ENCODE measurements around the gene FRMD3.

FRMD3 gene

DNA sequence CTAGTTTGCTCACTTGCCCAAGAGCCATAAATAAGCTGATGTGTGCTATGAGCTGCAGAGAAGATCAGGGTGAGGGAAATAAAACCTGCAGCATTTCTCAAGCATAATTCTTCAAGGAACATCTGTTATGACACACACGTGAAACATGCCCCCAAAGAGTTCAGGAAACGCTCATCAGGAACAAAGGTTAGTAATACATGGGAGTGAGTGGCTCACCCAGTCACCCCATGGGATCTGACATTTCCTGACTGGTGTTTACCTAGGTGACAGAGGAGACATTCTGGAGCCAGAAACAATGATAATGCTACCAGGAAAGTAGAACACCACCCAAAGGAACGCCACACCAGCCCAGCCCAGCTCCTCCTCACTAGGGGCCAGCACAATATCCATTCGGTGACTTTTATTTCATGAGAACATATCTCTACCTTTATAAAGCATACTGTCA, 66.0 kb downstream of the FRMD3 start:
- no peak for DNase-seq

DNA sequence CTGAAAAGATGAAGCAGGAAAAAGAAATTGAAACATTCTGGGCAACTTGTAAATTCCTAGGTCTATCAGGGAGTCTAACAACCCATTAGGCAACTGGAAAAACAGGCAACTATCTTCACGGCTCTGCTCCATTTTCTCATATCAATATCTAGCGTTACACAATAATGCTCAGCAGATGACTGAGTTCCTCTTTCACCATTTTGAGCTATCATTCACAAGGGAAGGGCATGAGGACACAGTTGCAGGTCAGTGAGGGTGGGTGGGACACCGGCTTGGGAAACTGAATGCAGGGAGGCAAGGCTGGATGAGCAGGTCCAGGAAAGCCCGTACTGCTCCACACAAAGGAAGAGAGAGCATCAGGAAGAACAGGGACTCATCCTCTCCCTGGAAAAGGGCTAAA, 67.0 kb downstream of the FRMD3 start:
- DNase-seq = no peak

DNA sequence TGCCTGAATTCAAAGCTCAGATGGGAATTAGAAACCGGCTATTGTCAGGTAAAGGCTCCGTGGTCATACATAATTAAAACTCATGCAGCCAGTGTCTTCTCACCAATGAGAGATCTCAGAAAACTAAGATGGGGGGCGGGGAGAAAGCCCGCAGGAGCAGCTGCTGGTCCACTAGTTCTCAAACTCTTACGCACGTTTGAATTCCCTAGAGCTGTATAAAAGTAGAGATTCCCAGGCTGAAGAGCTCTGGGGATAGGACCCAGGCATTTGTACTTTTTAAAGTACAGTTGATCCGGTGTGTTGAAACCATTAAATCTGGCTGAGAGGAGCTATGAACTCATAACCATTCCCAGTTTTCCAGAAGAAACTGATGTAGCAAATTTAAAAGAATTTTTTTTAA, 68.5 kb downstream of the FRMD3 start:
- DNase-seq = no peak

DNA sequence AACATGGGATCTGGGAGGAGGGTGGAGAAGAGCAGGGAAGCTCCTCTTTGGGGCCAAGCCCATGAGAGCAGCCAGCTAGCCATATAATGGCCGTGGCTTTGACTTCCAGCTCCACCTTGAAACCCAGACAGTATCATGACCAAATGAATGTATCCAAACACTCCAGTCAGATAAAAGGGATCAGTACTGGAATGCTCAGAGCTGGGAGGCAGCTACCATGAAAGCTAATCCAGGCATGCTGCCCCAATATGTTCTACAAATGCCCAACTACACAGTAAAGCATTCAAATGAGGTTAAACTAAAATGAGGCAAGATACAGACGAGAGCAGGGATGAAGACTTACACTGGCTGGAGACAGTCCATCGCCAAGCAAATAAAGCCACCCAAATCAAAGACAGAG, 69.4 kb downstream of the FRMD3 start:
- DNase-seq = no peak

DNA sequence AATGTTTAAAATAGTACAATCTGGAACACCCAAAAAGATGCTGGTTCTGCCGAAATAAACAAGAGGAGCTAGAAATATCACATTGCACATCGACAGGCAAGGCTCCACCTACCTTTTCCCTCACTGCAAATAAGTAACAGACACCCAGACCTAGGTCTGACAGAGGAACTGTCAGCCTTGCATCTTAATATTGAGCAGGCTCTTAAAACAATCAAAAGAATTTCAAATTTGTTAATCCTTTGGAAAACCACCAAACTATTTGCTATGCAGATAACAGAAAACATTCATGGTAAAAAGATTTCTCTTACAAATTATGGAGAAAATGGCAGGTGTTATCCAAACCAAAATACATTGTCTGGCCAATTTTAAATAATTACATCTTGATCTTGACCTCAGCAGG, 71.3 kb downstream of the FRMD3 start:
- DNase-seq = no peak

DNA sequence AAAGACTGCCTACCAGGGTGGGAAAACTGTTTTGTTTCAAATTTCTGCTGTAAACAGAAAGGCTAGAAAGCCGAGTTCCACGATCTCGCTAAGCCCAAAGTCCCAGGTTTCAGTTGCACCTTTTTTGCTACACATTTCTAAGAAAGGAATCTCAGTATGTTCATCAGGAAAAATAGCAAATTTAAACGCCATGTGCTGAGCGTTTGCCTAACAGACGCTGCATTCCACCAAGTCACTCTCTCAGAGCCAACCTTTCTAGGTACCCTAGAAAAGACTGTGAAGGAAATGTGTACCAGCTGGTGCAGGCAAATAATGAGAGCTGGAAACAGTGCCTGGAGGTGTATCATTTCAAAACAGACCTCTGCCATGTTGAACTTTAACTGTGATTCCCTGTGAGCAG, 71.8 kb downstream of the FRMD3 start:
- no peak for DNase-seq

DNA sequence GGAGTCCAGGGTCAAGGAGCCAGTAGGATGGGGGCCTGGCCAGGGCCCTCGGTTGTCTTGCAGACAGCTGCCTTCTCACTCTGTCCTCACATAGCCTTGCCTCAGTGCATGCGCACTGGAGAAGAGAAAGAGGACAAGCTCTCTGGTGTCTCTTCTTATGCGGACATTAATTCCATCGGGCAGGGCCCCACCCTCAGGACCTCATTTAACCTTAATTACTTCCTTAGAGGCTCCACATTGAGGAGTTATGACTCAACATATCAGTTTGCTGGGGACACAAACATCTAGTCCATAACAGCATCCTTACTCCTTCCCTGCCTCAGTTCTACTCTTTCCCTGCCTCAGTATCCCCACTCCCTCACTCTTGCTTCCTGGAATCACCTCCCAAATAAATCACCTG, 78.4 kb downstream of the FRMD3 start:
- no peak for DNase-seq

DNA sequence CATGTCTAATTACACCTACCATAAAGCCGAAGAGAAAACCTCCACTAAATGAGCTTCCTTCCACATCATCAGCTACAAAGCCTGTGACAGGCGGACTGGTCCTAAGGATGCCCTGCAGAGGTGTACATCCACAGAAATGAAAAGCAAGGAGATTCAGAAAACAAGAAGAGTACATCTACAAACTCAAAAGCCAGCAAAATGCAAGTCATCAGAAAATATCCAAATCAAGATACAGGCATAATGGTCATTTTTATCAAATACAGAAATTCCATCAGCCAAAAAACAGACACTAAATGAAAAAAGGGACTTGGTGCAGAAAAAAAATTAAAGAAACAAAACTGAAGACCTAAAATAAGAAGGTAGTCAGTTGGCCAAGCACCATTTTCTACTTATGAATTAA, 79.7 kb downstream of the FRMD3 start:
- no peak for DNase-seq

DNA sequence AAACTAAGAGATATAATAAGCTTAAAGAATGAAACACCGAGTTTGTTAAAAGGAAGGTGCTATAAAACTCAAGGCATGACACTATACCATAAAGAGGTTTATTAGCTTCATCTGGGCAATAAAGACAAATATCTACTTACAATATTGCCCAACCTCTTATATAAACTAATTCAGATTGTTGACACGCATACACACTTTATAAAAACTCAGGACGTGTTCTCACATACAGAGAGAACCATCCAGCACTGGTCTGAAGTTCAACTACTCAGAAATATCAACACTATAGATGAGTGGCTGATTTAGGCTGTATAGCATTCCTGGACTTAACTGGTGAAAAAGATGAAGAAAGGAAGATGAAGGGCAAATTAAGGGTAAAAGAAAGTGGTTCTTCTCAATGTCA, 81.2 kb downstream of the FRMD3 start:
- DNase-seq = no peak

DNA sequence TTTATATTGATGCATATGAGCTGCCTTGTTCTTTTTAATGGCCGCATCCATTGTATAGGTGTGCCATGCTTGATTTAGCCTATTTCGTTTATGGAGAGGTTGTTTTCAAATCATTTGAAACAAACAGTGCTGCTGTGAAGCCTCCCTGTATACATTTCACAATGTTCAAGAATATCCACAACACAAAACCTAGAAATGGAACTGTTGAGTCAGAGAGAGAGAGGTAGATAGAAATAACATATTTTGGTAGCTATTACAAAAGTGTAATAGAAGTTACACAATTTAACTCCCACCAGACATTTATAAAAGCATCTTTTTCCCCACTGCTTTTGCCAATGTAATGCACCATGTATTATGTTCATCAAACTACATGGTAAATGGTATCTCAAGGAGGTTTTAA, 82.0 kb downstream of the FRMD3 start:
- DNase-seq = no peak

DNA sequence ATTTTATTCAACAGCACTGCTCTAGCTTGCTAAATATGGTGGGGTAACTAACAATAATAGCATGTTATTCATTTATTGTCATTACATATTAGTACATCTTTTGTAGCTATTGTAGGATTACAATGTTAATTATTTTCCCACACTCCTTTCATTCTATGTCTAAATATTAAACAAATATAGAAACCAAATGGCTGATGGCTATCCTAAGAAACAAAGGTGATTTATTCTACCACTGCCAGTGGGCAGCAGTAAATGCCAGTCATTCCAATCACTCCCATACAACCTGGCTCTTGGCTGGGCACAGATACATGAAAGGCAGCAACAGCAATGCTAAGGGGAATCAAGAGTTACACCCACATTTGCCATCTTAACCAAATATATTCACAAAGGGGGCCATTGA, 84.1 kb downstream of the FRMD3 start:
- DNase-seq = no peak

DNA sequence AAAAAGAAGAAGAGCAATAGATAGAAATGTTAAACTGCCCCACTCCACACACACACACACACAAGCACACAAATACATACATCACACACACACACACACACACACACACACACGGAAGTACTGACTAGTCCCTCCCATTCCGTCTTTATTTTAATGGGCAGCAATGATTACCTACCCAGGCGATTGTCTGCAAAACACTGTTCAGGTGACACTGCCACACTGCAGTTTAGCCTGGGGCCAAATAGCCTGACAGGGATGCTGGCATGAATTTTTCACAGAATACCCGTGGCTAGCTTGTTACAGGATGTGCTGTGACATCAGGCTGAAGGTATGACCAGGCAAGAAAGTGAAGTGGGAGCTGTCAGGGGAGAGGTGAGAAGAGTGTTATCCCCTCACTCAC, 86.9 kb downstream of the FRMD3 start:
- no peak for DNase-seq

DNA sequence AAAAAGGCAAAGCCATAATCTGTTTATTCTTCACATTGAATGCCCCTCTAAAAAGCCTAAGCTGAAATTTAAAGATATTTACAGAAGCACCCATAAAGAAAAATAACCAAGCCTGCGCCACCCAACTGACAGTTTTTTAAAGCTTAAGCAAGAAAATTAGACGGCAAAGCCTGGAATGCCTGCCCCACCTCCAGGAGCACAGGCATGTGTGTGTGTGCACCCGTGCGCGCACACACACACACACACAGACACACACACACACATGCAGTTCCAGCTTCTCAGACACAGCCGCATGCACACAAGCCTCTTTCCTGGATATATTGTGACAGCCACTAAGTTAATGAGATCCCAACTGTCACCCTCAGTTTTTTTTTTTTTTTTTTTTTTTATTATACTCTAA, 88.2 kb downstream of the FRMD3 start:
- DNase-seq = no peak

DNA sequence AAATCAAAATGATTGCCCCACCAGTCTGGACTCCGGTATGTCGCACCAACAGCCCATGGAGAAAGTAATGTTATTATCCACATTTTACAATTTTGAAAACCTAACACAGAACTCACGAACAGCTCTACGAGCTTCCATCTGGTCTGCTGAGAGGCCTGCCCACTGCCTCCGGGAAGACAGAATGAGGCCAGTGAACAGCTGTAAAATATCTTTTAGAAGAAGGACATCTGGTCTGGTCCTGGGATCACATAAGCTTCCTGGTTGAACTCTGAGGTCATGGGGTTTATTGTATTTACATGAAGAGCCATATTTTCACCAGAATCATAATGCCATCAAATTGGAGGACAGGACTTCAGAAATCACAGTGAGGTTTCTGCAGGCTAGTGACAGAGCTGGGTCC, 89.0 kb downstream of the FRMD3 start:
- no peak for DNase-seq

DNA sequence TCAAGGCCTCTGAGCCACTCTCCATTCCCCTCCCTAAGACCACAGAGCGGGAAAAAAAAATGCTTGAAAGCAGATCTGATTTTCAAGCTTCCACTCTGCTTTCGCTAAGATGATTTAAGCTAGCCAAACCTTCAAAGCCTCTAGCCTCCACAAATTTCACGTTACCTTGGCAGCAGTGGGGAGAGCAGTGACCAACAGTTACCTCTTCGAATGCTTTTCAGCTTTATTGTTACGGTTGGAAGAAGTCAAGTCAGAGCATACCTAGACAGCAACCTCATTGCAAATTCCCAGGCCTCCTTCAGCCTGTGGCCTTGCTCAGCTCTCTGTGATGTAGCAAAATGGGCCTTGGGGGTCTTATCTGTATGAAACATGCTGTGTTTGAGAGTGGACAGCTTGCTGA, 89.6 kb downstream of the FRMD3 start:
- DNase-seq = no peak

DNA sequence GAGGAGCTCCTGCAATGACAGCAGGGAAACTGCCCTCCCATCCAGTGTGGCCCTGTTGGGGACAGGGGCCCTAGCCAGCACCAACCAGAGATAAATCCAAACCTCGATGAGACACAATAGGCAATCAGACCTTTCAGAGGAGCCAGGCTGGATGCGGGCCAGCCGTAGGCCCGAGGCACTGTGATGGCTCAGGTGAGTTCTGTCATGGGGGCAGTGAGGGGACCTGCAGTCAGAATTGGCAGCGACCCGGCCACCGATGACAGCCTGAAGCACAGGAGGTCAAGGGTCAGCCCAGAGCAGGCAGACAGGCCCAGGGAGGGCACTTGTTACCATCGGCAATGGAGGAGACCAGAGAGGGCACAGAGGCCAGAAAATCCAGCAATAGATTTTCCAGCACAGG, 90.8 kb downstream of the FRMD3 start:
- no peak for DNase-seq

DNA sequence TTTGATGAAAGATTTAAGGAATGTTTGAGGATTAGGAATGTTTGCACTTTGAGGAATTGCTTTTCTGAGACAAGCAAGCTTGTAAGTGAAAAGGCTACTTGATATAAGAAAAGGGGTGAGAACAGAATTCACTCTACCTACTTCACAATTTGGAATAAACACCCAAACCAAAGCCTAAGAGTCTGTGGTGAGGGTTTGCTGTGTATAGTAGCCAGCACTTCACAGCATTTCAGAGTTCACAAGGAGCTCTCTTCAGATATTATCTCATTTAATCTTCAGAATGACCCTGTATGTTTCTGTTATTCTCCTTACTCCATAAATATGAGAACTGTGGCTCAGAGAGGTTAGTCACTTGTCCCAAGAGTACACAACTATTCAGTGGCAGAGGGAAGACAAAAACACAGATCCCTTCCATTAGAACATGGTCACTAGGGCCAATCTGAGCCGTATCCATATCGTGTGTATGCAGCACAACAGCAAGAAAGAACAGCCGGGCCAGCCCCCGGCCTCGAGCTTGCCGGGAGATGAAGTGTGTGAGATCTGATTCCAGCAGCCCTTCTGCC, 92.4 kb downstream of the FRMD3 start:
- no peak for DNase-seq

DNA sequence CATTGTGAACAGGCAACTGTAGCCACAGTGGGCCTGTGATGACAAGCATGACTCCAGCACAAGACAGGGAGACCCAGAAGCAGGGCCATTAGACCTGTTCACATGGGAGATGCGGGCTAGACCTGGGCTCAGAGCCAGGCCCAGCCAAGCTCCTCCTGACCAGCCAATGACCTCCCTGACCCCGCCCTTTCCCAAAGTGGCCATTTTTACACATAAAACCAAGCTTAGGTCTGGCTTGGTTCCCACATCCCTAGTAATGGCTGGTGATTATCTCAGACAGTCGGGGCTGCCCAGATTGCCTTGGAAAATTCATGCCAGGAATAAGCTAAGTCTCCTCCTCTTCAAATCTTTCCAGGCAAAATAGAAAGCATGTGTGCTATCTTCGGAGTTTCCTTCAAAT, 94.1 kb downstream of the FRMD3 start:
- DNase-seq = no peak

DNA sequence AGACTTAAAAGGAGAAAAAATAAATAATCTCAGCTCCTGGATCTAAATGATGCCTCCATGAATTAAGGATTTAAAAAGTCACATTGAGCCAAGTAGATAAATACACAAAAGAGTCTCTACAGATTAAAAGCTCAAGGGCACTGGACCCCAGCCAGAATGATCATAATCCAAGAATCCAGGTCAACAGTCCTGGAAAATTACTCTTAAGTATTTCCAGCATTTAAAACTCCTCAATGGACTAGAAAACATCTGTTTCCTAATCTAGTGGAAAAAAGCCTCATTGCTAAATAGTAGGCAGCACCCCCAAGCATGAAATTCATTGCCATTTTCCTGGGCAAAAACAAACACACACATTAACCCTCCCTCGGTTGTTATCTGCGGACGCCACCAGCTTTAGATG, 96.8 kb downstream of the FRMD3 start:
- no peak for DNase-seq

DNA sequence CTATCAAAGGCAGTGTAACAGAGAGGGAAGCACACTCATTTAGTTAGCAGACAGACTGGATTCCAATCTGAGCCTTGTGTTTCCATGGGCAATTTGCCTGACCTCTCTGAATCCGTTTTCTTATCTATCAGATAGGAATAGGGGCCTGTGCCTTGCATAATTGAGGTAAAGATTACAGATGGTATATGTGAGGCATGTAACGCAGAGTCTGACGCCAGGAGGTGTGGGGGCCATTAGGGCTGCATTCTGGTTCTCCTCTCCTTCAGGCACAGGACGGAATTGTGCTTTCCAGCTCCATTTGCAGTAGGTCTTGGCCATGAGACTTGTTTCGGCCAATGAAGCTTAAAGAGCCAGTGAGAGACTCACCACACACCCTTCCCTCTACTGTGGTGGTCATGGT, 97.6 kb downstream of the FRMD3 start:
- DNase-seq = no peak

DNA sequence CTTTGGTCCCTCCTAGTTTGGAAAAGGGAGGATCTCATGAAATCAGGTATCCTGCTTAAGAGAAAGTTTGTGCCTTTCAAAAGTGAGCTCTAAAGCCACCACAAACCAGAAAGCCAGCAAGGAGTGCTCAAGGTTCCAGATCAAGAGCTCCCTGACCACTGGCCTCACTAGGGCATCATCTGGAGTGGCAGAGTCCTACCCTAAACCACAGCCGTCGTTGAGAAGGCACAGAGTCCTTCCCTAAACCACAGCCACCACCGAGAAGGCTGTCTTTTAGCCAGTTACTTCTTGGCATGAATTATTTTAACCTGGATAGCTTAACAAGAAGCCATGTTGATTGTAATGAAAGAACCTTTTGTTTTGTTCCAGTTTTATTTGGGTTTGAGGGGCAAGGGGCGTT, 102.9 kb downstream of the FRMD3 start:
- no peak for DNase-seq

DNA sequence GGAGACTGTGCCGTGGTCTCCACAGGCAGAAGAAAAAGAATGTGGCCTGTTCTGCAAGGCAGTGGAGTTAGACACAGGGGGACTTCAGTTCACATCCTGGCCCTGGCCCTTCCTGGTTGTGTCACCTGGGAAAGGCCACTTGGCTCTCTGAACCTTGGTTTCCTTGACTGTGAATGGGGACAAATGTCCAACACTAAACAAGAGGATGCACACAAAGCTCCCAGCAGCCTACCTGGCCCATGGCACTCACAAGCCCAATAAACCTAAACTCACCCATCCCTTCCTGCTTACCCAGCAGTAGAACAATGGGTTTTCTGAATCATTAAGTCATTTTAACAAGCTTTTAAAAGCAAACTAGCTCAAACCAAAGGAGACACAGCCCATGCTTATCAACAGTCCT, 103.9 kb downstream of the FRMD3 start:
- no peak for DNase-seq

DNA sequence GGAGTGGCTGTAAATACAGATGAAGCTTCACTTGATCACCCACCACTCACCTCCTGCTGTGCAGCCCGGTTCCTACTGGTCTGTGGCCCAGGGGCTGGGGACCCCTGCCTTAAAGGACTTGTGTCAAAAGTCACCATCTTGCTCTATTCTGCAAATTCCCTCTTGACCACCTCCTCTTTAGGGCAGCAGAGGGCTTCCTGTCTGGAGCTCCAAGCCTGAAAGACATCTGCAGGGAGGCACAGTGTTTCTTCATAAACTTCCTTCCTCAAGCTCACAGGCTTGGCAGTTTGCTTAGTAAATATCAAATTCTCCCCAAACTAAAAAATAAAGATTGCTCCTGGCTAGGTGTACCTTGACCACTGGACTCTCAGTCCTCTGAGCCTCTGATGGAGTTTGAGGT, 104.4 kb downstream of the FRMD3 start:
- DNase-seq = no peak

DNA sequence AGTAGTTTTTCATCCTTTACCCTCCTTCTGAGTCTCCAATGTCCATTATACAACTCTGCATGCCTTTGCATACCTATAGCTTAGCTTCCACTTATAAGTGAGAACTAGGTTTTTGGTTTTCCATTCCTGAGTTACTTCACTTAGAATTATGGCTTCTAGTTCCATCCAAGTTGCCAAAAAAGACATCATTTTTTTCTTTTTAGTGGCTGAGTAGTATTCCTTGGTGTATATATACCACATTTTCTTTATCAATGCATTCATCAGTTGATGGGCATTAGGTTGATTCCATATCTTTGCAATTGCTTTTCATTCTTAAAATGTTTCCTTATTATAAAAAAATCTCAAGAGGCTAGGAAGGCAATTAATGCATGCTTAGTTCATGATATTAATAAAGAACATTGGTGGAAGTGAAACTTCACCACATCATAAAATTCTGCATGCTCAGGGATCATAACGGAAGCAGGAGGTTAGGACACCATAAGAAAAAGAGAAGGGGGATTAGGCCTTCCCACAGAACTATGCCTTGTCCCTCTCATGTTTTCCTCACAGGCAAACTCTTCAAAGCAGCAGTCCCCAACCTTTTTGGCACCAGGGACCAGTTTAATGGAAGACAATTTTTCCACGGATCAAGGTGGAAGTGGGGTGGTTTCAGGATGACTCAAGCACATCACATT, 105.2 kb downstream of the FRMD3 start:
- DNase-seq = no peak

DNA sequence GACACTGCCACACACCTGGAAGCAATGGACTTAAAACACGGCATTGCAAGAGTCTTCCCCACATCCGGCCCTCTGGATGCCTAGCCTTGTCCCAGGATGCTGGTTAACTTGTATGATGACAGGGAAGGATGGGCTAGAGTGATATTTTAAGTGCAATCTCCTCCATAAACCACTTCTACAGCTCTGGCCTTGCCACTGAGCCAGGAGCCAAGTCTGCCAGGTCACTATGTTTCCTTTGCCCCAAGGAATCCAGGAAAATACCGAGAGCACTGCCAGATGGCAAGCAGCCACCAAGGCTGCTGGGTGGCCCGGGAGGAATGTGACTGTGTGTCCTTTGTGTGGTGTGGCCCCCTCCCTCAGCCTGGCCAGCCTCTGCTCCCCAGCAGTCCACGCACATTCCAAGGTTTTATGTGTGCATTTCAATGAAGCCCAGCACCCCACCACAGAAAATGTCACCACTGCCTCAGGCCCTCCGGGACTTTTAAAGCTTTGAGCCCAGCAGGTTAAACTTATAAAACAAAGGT, 106.0 kb downstream of the FRMD3 start:
- DNase-seq = no peak

Measured in activated CD4-positive, alpha-beta T cell treated with anti-CD3 and anti-CD28 coated beads, Interleukin-10, Interleukin-2, amounts not matched to agents 100 ng/mL and 50 ng/mL, durations not matched to agents 16 hours and 8 hours (primary cell).